ENCODE results near the gene SYTL2. TPM values are rescaled to one million over a fixed set of nuclear protein-coding genes. Genes with fewer than 3 reads are reported as not detected.

The SYTL2 gene
- total RNA-seq, 1 experiment from 2014 or later, result 5.2 TPM

- no peak overlapping the region for H2BK5ac ChIP-seq (ENCODE audit: insufficient read length, low read length)
- H3K9ac ChIP-seq (ENCODE audit: extremely low read depth, insufficient read length, low read length), result no peak overlapping the region
- no CpG with 5 or more reads among the region's 4 CpGs for WGBS (ENCODE audit: extremely low coverage, insufficient read length, low lambda C conversion rate)
Measured at GRCh38 chr11:85815186-85815931, 4.4 kb upstream of the SYTL2 start.

More at GRCh38 chr11:85815186-85815931, 4.4 kb upstream of the SYTL2 start:
- no peak for TF ChIP-seq CTCF (conservative IDR thresholded peaks at IDR 0.05)
- H4K91ac ChIP-seq (ENCODE audit: insufficient read length, low read depth, low read length), result no peak overlapping the region
- no peaks in the 10 kb centered on the region for H4K20me1 ChIP-seq (ENCODE audit: control insufficient read depth, insufficient read depth, insufficient read length)
- no peak overlapping the region for H2BK20ac ChIP-seq (ENCODE audit: low read depth, low read length, poor library complexity, severe bottlenecking)
- H2BK15ac ChIP-seq (ENCODE audit: low read depth, low read length), result no peak overlapping the region
- H3K4me2 ChIP-seq (ENCODE audit: insufficient read depth, insufficient read length, low read length), result no peak overlapping the region
- H3K14ac ChIP-seq (ENCODE audit: insufficient read depth, low read length), result no peak overlapping the region
- DNase-seq, result no peak
- no peaks in the 10 kb centered on the region for H3K79me1 ChIP-seq (ENCODE audit: insufficient read depth, low read depth, low read length, poor library complexity, severe bottlenecking)
- no peak overlapping the region for H2BK12ac ChIP-seq (ENCODE audit: insufficient read length, low read depth, low read length)
- H4K8ac ChIP-seq (replicated peaks; ENCODE audit: insufficient read length, low read depth, low read length), result no peak overlapping the region
- Mint-ChIP-seq H3K27ac (no peak overlapping the region), H3K36me3 (ENCODE audit: insufficient read depth in 1 of 3, low read depth in 3 of 3) (no peaks in the 10 kb centered on the region), H3K27me3 (ENCODE audit: low read depth) (peaks cover 30% of the 10 kb centered on the region), H3K9me3 (no peaks in the 10 kb centered on the region), H3K4me1 (peaks cover 3 to 7% of the 10 kb centered on the region in 2 experiments; a peak in 3 of 4 replicates), H3K4me3 (no peak overlapping the region)
- H2AFZ ChIP-seq (ENCODE audit: low read length), result no peak overlapping the region
- peaks cover 1% of the 10 kb centered on the region; the same call in 1 of the 2 replicates for H3K27me3 ChIP-seq (ENCODE audit: insufficient read depth, low read length)
- H2BK120ac ChIP-seq (ENCODE audit: low read depth, low read length, poor library complexity, severe bottlenecking), result no peak overlapping the region
- no peaks in the 10 kb centered on the region for H3K79me2 ChIP-seq (ENCODE audit: insufficient read depth, low read length)
- no peak overlapping the region for H4K5ac ChIP-seq (ENCODE audit: insufficient read length, low read depth, low read length)
- no peaks in the 10 kb centered on the region for H3K9me3 ChIP-seq (ENCODE audit: control insufficient read depth, low read depth, low read length)
- H3K27ac ChIP-seq (ENCODE audit: insufficient read length, low read depth, low read length), result no peak overlapping the region
- H3T11ph ChIP-seq (ENCODE audit: low read length), result no peak overlapping the region
- H3K4ac ChIP-seq (ENCODE audit: low read depth, low read length), result no peak overlapping the region
- H3K23ac ChIP-seq (ENCODE audit: insufficient read length, low read depth, low read length), result no peak overlapping the region
- H3K4me1 ChIP-seq (ENCODE audit: insufficient read depth, low read length), result no peaks in the 10 kb centered on the region
- H3K18ac ChIP-seq (ENCODE audit: insufficient read length, low read depth, low read length), result no peak overlapping the region
- no peak overlapping the region for H3K56ac ChIP-seq (ENCODE audit: insufficient read length, low read depth, low read length)
- peaks cover 9% of the 10 kb centered on the region for H3K23me2 ChIP-seq (ENCODE audit: insufficient read length, low read depth, low read length, poor library complexity, severe bottlenecking)
- H2AK5ac ChIP-seq (ENCODE audit: insufficient read length, low read length), result no peak overlapping the region
